DMS53 (cell line): ENCODE measurements around the gene VTI1A.
"Not testable (repeated sequence)": the region's sequence is repeated elsewhere in the genome, so short reads cannot be mapped to it uniquely, and the experiment has no call there.

Source experiments
- DNase-seq: peaks from one replicate; lab custom pipeline; 2025; lab: John Stamatoyannopoulos, UW

The VTI1A gene

GRCh38 chr10:112507046-112507445, 60.0 kb downstream of the VTI1A start:
- DNase-seq = no peak

- peak; percentile 11 for DNase-seq
These were observed 61.0 kb downstream of the VTI1A start for GRCh38 chr10:112507988-112508387.

GRCh38 chr10:112509558-112510291, 62.7 kb downstream of the VTI1A start:
- DNase-seq = no peak

- no peak for DNase-seq
These were observed 63.4 kb downstream of the VTI1A start for GRCh38 chr10:112510384-112510783.

GRCh38 chr10:112512294-112512693, 65.3 kb downstream of the VTI1A start:
- DNase-seq = no peak

GRCh38 chr10:112515126-112515525, 68.1 kb downstream of the VTI1A start:
- no peak for DNase-seq

- DNase-seq = no peak
These were observed 68.8 kb downstream of the VTI1A start for GRCh38 chr10:112515852-112516251.

- DNase-seq = peak; percentile 80
These were observed 70.4 kb downstream of the VTI1A start for GRCh38 chr10:112517451-112517862.

- peak; percentile 61 for DNase-seq
These were observed 72.2 kb downstream of the VTI1A start for GRCh38 chr10:112519133-112519761.

- DNase-seq = no peak
These were observed 73.9 kb downstream of the VTI1A start for GRCh38 chr10:112520914-112521313.

GRCh38 chr10:112524641-112525040, 77.6 kb downstream of the VTI1A start:
- no peak for DNase-seq

GRCh38 chr10:112525200-112525599, 78.2 kb downstream of the VTI1A start:
- DNase-seq = no peak

GRCh38 chr10:112526139-112526538, 79.1 kb downstream of the VTI1A start:
- peak; percentile 78 for DNase-seq

GRCh38 chr10:112526906-112527305, 79.9 kb downstream of the VTI1A start:
- peak; percentile 64 for DNase-seq

- no peak for DNase-seq
These were observed 81.2 kb downstream of the VTI1A start for GRCh38 chr10:112528235-112528634.

GRCh38 chr10:112531421-112531820, 84.4 kb downstream of the VTI1A start:
- peak; percentile 58 for DNase-seq

- peak; percentile 68 for DNase-seq
These were observed 85.2 kb downstream of the VTI1A start for GRCh38 chr10:112532189-112532588.

GRCh38 chr10:112532956-112533355, 85.9 kb downstream of the VTI1A start:
- peak; percentile 9 for DNase-seq

GRCh38 chr10:112533916-112534315, 86.9 kb downstream of the VTI1A start:
- peak; percentile 60 for DNase-seq

GRCh38 chr10:112535531-112535951, 88.5 kb downstream of the VTI1A start:
- peak; percentile 63 for DNase-seq

GRCh38 chr10:112536663-112537062, 89.6 kb downstream of the VTI1A start:
- DNase-seq = no peak

GRCh38 chr10:112538168-112538567, 91.2 kb downstream of the VTI1A start:
- no peak for DNase-seq

- DNase-seq = no peak
These were observed 92.3 kb downstream of the VTI1A start for GRCh38 chr10:112539340-112539739.

- not testable (repeated sequence) for DNase-seq
These were observed 95.8 kb downstream of the VTI1A start for GRCh38 chr10:112542823-112543222.
